Activated CD4-positive, alpha-beta T cell treated with anti-CD3 and anti-CD28 coated beads, Interleukin-2, amount 50 U/mL, for 4 hours (primary cell): ENCODE measurements around the gene SRGAP1.
"Not testable (repeated sequence)": the region's sequence is repeated elsewhere in the genome, so short reads cannot be mapped to it uniquely, and the experiment has no call there.

ENCODE experiments used
- DNase-seq, 2 experiments: peaks; one replicate each; pipeline ENCODE4 v3.0.0-alpha.2; 2020

SRGAP1 gene

DNA sequence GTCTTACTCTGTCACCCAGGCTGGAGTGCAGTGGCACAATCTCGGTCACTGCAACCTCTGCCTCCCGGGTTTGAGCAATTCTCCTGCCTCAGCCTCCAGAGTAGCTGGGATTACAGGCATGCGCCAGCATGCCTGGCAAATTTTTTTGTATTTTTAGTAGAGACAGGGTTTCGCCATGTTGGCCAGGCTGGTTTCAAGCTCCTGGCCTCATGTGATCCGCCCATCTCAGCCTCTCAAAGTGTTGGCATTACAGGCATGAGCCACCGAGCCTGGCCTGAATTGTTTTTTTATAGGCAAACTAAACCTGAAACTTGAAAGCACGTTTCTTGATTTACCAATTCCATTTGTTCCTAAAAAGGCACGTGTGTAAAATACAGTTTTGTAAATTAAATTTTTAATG, 173.6 kb downstream of the SRGAP1 start:
- not testable (repeated sequence) for DNase-seq

DNA sequence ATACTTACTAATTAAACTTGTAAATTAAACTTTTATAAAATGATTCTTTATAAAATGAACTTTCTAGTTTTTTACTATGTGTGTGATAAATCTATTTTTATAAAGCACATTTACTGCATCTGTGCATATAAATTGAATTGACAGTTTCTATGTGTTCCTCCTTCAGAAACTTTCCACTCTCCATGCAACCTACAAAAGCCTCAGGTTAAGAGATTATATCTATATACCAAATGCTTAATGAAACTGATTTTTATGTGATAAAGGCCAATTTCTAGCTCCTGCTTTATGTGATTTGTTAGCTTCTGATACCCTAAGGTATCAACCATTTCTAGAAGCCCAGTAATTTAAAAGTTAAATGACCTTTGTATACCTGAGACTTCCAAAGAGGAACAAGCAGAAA, 174.0 kb downstream of the SRGAP1 start:
- DNase-seq: no peak

DNA sequence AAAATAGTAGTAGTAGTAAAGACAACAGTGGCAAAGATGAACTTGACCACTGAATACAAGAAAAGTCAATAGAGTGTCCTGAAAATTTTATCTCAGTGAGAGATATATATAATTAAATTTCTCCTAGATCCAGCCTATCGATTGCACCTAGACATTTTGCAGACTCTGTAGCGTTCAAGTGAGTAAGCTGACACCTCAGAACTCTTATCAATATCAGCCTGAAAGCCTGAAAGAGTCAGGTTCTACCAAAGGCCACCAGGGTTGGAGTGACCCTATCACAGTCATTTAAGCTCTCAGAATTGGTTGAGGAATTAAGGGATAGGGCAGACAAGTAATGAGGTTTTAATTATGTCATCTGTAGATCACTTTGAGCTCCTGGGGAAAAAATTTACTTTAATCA, 174.6 kb downstream of the SRGAP1 start:
- DNase-seq: no peak

DNA sequence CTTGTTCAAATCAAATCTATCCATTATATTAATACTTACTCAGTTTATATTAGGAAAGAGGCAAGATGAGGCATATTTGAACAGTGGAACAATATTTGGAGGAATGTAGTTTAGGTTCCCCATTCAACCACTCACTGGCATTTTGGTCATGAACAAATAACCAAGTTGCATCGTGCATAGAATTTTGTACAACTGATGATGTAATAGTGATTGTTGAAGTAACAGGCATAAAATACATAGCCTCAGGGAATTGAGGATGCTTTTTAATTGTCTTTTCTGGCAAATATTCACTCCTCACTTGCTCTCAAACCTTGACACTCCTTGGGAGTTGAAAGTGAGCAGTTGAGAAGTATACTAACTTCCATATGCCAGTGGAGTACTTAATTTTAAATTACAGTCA, 175.2 kb downstream of the SRGAP1 start:
- no peak for DNase-seq

DNA sequence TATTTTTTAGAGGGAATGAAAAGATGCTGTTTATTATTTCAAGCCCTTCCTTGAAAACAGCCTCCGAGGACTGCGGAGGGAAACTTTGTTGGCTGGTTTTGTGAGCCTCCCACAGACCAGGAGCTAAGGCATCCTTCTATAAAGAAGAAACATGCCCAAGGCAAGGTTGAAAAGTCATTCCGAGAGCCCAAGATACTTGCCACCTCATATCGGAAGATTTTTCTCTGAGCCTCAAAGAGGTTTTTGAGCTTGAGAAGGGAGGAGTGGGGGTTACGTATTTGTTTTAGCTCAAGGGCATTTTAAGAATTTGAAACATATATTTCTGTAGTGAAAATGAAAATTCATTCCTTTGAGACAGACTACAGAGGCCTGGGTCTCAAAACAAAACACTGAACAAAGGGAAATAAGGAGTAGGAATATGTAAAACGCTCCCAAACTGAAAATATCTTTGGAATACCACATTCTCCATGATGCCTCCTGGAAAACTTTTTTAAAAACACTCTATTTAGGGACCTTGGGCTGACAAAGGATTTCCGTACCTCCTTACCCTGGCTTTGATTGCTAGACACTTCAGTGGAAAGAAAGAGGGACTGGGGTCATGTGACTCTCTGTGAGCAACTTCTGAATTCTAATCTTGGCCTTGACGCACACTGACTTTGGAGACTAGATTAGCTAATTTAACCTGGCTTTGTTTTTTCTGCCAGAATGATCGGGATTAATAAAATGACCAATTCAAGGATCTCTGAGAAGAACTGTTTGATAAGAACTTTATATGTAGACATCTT, 180.9 kb downstream of the SRGAP1 start:
- DNase-seq: no peak

DNA sequence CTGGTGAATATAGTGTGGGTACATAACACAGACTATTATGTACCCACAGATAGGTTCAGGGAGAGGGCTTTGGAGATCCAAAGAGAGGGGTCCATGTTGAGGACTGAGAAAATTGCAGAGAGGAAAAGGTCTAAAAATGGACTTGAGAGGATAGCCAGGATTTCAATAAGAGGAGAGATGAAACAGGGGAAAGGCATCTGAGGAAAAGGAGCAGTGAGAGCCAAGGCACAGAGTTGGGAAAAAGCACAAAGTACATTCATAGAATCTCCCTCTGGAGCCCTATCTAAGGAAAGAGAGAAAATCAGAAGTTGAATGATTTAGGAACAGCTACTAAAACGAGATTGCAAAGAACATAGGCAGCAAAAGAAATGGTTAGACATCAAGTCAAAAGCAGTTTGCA, 182.8 kb downstream of the SRGAP1 start:
- DNase-seq: no peak

DNA sequence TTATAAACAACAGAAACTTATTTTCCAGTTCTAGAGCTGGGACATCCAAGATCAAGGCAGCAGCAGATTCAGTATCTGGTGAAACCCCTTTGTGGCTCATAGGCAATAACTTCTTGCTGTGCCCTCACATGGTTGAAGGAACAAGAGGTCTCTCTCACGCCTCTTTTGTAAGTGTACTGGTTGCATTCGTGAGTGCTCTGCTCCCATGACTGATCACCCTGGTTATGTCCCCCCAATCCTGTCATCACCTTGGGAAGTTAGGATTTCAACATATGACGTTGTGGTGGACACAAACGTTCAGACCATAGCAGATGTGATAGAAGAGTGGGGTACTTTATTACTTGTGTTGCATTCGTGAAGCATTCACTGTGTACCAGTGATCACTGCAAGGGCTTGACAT, 184.0 kb downstream of the SRGAP1 start:
- no peak for DNase-seq

DNA sequence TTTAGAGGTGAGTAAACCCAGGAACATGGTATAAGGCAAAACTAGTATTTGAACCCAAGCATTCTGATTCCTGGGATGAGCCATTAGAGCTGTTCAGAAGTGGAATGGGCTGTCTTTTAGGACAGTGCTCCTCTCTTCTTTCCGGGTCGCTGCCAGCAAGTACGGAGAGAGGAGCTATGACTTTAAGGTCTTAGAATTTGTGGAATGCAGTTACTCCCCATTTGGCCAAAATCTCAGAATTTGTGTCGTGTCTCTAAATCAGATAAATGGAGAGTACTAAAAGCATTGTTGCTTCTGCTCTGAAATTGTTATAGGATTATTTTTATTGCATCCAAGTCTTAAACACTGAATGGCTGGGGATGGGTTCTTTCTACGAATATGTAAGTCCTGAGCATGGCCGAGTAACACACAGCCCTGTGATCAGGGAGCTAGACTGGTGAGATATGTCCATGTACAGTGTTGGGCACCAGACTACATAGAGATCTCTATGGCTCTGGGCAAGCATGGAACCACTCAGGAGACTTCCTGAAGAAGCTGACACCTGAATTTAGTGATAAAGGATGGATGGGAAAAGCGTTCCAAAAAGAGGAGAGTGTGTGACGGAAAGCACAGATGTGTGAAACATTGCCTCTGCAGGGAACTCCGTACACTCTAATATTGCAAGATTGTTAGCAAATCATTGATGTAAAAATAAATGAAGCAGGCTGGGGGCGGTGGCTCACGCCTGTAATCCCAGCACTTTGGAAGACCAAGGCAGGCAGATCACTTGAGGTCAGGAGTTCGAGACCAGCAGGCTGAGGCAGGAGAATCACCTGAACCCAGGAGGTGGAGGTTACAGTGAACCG, 184.7 kb downstream of the SRGAP1 start:
- no peak for DNase-seq

DNA sequence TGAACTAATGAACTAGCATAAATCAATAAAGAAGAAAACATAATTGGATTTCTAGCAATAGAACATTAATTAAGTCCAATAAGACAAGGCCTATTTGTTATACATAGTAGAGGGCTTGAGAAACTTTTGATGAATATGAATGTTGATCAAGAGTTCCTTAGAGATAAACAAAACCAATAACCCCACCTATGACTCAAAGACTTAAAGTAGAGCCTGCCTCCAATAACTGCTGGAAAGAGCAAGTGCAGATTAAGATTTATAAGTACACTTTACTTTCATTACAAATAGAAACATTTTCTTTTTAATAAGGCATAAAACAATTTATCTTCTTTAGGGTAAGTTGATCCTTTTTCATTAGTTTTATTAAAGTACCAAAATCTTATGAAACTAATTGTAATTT, 185.7 kb downstream of the SRGAP1 start:
- DNase-seq: no peak

DNA sequence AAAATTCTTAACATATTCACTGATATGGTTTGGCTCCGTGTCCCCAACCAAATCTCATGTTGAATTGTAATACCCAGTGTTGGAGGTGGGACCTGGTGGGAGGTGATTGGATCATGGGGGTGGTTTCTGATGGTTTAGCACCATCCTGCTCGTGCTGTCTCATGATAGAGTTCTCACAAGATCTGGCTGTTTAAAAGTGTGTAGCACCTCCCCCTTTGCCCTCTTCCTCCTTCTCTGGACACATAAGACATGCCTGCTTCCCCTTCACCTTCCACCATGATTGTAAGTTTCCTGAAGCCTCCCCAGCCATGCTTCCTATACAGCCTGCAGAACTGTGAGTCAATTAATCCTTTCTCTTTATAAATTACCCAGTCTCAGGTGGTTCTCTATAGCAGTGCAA, 189.6 kb downstream of the SRGAP1 start:
- DNase-seq: not testable (repeated sequence)

DNA sequence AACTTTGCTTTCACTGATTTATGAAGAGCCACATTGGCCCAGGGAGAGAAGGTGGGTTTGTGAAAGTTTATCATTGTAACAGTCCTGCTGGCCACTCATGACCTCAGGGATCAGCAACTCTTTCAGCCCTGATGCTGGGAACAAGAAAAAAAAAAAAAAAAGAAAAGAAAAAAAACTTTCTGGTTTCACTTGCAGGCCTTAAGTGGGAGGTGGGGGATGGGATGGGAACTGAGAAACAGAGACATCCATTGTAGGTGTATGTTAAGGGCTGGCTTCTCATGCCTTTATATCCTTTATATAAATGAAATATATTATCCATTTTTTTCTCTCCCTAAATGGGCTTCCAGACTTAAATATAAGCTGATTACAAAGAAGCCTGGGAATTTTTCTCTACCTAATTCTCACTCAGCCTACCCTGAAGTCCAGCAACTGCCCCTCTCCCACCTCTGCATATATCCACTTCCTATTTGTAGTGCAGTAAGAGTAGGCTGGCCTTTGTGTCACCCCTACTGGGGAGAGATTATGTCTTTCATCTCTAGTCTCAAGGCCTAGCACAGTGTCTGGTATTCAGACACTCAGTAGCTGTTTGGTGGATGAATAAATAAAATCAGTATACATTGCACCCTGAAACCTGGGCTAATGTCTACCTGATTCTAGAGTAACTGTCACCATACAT, 190.5 kb downstream of the SRGAP1 start:
- DNase-seq: no peak

DNA sequence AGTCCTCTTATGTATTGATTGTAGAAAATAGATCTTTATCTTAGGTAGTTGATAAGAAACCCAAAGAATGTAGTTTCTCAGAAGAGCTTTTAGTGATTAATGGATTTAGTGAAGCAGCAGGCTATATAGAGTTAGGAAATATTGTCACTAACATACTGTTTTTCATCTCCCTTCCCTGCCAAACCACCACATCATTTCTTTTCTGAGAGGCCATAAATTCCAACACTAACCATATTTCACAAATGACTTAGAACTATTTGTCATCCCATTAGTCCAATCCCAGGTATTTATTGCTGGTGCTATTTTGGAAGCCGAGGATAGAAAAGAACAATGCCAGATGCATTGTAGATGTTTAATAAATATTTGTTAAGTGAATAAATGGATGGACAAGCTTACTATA, 191.9 kb downstream of the SRGAP1 start:
- DNase-seq: no peak

DNA sequence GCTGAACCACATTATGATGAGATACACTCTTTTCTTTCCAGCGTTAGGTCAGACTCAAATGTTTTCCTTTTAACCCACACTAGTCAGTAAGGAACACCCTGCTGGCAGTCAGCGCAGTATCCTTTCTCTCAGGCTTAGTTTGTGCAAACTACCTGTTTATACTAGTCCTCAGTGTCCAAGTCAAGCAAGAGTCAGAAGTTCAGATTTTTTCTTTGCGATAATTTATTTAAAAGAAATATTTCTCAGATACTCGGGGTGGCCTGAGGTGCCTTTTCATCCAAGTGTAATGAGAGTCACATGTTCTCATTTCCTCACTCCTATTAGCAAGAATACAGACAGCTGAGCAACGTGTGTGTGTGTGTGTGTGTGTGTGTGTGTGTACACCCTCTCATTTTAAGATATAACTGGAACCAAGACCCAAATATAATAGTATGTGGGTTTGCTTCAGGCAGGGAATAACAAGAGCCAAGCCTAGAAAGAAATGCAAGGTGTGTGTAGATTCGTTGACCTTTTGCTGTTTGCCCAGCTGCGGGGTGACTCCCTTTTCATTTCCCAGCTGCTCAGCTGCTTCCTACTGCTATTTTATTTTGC, 194.9 kb downstream of the SRGAP1 start:
- no peak for DNase-seq

DNA sequence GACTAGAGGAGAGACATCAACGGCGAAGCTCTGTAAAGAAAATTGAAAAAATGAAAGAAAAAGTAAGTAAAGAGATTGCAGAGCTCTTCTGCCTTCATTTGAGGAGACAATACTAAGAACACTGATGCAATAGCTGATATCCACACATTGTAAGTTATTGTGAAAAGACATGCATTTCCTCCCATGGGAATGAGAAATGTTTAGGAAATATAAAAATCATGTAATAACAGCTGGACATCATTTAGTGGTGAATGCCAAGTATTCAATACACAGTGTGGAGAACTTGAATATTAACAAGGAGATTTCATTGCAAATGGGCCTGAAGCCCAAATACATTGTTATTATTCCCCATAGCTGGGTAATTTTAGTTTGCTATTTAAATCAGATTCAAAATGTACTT, 198.4 kb downstream of the SRGAP1 start:
- DNase-seq: no peak

DNA sequence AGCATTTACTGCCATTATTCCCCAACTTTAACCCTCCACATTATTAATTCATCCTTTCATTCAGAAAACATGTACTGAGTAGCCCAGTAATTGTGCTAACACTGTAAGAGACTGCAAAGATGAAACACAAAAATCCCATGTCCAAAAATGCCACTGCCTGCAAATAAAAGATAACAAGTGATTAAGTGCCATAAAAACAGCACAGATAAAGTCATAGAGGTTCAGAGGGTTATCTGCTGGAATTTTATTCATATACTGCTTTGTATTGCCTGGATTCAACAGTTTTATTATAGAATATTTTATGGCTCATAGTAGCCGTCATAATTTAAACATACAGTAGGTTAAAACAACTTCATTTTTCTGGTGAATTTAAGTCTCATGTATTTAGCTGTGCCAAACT, 199.7 kb downstream of the SRGAP1 start:
- DNase-seq: no peak

DNA sequence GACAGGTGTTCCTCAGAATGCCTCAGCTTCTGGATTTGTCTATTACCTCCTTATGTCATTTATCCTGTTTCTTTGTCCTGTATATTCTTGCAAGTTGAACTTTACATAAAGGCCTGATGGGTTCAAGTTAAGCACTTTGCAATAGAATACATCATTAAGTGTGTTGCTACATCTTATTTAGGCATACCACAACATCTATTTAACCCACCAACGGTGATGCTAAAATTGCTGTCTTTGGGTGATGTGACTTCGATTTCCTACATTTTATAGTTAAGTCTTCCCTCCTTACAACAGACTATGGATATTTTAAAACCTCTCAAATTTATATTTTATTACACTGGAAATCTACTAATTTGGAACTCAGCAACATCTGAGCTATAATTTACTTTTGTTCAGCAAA, 206.6 kb downstream of the SRGAP1 start:
- no peak for DNase-seq

DNA sequence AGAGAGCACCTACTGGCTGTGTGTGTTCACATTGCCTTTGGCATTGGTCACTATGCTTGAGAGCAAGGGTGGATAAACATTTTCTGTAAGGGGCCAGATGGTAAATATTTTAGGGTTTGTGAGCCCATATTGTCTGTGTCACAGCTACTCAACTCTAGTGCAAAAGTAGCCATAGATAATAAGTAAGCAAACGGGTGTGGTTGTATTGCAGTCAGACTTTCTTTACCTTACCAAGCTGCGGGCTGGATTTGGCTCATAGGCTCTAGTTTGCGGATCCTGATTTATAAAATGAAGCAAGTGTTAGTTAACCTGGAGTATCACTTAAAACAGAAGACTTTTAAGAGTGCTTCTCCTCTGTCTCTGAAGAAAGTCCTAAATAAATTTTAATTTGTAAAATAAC, 208.6 kb downstream of the SRGAP1 start:
- DNase-seq: no peak

DNA sequence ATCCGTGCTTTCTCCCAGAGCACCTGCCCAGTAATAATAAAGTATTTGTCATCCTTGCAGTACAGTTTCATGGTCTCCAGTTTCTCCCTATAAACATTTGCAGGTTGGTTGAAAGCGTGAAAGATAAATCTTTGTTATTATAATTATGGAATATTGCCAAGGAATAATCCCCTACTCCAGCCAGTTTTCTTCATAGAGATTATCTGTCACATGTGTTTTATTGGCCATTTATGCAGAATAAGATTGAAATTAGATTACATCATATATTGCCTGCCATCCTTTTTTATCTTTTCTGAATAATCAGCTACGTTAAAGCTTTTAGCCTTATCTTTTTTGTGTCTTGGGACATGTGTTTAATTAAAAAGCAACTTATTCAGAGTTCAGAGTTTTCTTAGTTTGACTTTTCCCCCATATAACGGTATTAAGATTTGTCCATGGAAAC, 209.6 kb downstream of the SRGAP1 start:
- no peak for DNase-seq

DNA sequence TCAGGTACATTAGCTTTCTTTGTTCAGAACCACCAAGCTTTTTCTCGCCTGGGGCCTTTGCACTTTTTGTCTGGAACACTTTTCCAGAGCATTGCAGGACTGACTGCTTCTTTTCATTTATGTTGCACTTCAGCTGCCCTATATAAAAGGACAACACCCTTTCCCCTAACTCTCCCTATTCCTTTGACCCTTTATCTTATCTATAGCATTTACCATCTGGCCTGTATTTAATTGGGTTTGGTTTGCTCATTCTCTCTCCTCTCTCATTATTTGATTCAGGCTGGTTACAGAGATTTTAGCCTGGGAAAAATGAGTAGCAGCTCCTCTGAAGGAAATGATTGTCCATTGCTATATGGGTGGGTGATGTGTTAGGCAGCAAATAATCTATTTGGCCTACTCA, 212.2 kb downstream of the SRGAP1 start:
- DNase-seq: no peak

DNA sequence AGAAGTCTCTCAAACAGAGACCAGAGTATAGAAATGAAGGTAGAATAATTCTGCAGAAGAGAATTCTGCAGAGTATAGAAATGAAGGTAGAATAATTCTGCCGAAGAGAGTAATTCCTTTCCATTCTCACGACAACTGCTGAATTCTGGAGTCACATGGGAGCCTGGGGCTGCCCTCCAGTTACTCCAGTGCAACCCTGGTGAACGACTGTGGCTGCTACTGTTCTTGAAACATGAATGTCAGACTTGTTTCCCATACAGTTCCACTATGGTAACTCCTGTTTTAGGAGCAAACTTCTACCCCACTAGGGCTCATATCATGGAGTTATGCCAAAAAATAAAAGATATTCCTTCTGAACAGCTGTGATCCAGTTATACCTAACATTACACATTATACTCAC, 213.2 kb downstream of the SRGAP1 start:
- no peak for DNase-seq

DNA sequence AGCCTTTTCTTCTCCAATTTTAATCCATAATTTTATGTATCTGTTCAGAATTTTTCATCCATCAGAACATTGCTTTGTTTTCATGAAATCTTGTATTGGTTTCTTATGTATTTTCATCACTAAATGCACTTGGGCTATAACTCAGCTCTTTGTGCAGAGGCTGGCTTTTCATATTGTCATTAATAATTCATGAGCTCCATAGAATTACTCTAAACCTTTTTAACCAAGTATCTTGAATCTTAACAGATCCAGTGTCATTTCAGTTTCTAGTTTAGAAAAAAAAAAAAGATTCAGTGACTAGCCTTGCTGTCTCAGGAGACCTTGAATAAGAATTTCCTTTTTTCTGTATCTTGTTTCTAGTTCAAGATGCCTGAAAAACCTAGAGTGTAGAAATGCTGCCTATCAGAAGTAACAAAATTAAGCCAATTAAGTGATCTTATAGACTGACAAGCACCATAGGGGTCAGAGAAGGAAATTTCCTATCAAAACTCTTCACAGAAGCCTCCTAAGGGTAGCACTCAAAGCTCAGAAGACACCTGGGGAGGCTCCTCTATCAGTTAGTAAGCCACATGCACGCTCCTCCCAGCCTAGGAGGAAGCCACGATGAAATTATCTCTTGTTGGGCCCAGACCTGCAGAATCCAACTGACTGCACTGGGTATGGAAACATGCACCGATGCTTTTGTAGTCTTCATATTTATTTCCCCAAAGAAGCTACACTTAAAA, 214.2 kb downstream of the SRGAP1 start:
- no peak for DNase-seq

DNA sequence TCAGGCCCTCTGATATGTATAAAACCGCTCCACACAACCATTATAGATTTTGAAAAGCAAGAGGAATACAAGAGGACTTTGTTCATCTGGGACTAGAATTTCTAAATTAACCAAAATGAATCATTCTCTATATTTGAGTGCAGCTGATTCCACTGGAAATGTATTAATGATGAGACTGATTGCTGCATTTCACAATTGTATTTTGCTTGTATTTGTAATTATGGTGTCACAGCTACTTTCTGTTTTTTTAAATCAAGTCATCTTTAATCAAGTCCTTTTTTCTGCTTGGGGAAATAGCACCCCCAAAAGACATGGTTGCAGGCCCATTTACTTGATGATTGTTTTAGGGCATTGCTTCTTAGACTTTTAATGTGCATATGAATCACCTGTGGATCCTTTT, 215.2 kb downstream of the SRGAP1 start:
- no peak for DNase-seq
